GM12874 (cell line): ENCODE results near the gene PFKP.

Experiments
- CTCF ChIP-seq: IDR thresholded peaks from 2 replicates; pipeline ENCODE4 v1.5.1; 2011; ENCODE audit warnings: low read depth, mild to moderate bottlenecking, control low read depth, low read length, moderate library complexity; ENCODE audit not compliant: insufficient read depth

PFKP gene

GRCh38 chr10:3067859-3068179 is 471 bp downstream of the PFKP start:
- no peak for TF ChIP-seq CTCF

- 0 out of 2 replicates have a peak, but pooled peaks have one; percentile 15 for TF ChIP-seq CTCF
These were observed 1.0 kb downstream of the PFKP start for GRCh38 chr10:3068201-3068967.

- TF ChIP-seq CTCF: 0 out of 2 replicates have a peak, but pooled peaks have one; percentile 13
These were observed 1.8 kb downstream of the PFKP start for GRCh38 chr10:3068968-3069737.

DNA sequence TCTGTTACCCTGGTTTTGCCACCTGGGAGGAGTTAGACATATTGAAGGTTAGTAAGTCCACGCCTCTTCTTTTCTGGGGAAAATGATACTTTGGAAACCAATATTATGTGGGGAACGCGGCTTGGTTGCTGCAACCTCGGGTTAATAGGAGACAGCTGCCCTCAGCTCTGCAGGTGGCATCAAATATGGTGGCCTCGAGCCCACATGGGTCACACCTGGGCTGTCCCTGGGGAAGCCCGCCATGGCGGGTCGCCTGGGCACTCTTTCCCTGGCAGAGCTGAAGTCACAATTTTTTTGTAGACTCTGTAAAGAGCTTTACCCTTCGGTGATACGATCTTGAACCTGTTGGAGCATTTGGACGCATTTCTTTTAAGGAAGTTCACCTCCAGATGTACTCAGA is 2.5 kb downstream of the PFKP start:
- no peak for TF ChIP-seq CTCF

DNA sequence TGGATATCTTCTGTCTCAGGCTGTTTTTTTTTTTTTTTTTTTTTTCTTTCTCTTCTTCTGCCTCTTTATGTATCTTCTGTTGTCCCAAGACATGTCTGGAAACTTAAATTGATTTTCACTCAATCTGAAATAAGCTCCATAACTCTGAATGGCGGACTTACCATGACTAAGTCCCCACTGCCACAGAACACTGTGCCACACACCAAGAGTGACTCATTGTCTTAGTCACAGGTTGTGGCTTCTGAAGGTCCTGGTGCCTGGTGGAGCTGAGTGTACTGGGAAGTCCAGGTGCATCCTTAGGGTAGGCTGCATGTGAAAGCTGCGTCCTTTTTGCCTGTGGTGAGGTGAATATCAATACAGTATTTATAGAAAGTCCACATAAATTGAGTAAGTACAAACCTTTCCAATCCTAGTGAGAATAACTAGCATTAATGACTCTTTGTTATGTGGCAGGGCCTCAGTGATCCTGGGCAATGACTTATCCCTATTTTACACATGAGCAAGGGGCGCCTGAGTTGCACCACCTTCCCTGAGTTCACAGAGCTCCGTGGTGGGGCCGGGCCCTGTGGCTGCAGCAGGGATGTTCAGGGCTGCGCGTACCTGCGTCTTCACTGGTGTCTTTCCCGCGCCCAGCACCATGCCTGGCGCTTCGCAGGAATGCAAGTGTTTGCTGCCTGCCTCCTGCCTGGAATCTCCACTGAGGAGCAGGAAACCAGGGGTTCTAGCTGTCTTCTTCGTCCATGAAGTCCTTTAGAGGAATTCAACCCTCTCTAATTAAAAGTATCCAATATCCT is 4.3 kb downstream of the PFKP start:
- TF ChIP-seq CTCF: no peak

DNA sequence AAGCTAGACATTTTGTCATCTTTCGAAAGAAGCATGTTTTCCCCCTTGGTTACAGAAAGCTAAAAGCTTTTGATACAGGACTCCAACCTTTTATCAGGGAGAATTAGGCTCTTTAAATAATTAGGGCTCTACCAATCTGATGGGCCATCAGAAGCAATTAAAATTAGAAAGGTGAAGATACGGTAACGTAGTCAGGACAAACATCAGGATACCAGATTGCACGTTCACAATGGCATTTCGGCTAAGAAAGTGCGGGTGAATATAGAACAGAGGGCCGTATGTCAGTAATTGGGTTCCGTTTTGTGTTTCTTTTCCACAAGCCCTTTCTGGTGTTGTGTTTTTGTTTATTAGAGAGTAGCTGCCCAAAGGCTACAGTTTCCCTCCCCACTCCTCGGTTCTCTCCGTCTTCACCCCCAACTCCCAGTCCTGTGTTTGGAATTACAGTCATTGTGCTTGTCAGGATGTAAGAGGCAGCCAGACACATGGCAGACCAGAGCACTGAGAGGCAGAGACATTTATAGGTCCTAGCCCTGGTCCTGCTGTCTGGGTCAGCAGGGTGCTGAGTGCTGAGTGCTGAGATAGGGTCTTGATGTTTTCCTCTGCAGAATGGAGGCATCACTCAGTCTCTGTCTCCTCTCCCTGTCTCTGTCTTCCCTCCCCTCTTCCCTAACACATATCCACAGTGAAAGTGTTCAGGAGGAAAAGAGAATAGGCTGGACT is 5.5 kb downstream of the PFKP start:
- TF ChIP-seq CTCF: no peak

GRCh38 chr10:3074145-3074665 is 6.9 kb downstream of the PFKP start:
- no peak for TF ChIP-seq CTCF
